Nucleus accumbens (tissue), 56 donors: ENCODE measurements around the gene LAGE3.

Source experiments
- DNase-seq, 56 donors: peaks; one replicate each; lab custom pipeline; 2025; lab: John Stamatoyannopoulos, UW

Gene LAGE3

DNA sequence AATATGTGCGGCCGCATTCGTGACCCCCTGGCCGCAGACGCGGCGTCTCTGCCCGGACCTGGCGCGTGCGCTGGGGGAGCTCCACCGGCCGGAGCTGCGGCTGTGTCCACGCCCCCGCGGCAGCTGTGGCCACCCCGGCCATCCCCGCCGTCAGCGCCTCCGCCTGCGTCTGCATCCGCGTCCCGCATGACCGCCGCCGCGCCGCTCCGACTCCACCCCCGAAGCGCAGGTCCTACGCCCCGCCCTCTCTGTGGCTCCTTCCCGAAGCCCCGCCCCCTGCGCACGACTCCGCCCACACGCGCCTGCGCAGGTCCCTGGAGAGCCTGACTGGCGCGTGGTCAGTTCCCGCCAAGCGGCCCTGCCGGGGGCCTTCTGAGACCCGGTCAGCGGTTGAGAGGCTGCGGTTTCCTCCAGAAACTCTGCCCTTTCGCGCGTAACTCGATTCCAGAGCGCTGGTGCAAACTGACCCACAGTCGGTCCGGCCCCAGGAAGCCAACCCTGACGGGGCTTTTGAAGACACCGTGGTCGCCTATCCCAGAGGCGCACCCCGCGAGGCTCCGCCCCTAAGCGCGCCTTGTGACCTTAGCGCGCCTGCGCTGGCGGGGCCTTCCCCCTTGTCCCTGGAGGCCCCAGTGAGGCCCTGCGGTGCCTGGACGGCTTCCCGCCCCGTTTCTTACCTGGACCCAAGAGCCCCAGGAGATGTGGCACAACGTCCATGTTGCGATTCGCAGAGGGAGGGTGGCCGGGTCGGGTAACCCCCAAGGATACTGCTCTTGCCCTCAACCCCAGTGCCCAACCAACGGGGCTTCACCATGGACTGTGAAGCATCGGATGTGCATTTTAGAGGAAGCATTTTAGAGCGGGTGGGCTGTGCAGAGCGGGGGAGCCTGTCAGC is at the start of gene LAGE3:
Gene LAGE3, minus strand, starts transcription at position 554 of the 895 bp plus-strand sequence. Its CDS starts 366 bp downstream, at position 188.
- peak; percentile 45 to 94 (median 85) for DNase-seq

GRCh38 chrX:154526901-154527675 is 48.0 kb upstream of the LAGE3 start:
- DNase-seq, result peak in 50 of 56 donors; percentile 1 to 76 (median 50)

DNA sequence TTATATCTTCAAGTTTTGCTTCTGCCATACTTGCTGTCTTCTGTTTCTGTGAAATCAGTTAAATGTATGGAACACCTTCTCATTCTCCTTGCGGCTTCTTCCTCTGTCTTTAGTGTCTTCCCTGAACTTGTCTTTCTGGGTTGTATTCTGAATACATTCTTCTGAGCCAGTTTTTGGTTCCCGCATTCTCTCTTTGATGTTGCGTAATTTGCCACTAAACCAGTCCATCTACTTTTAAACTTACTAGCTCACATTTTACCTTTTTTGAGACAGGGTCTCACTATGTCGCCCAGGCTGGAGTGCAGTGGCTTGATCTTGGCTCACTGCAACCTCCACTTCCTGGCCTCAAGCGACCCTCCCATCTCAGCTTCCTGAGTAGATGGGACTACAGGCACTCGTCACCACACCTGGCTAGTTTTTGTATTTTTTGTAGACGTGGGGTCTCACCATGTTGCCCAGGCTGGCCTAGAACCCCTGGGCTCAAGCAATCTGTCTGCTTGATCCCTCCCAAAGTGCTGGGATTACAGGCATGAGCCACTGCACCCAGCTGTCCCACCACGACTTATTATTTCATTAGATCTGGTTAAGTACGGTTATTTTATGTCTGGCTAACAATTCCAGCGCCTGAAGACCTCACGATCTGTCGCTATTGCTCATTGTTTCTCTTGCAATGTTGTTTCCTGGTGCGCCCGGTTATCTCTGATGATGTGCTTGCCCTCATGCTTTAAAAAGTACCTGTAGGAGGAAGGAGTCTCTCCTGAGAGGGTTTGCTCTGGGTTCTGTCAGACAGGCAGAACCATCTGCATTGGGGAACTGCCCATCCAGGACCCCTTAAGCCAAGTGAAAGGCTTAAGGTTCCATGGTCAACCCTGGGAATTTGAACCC is 46.8 kb upstream of the LAGE3 start:
- DNase-seq, result no peak

- no peak for DNase-seq
Measured at GRCh38 chrX:154519389-154519788, 40.3 kb upstream of the LAGE3 start.

DNA sequence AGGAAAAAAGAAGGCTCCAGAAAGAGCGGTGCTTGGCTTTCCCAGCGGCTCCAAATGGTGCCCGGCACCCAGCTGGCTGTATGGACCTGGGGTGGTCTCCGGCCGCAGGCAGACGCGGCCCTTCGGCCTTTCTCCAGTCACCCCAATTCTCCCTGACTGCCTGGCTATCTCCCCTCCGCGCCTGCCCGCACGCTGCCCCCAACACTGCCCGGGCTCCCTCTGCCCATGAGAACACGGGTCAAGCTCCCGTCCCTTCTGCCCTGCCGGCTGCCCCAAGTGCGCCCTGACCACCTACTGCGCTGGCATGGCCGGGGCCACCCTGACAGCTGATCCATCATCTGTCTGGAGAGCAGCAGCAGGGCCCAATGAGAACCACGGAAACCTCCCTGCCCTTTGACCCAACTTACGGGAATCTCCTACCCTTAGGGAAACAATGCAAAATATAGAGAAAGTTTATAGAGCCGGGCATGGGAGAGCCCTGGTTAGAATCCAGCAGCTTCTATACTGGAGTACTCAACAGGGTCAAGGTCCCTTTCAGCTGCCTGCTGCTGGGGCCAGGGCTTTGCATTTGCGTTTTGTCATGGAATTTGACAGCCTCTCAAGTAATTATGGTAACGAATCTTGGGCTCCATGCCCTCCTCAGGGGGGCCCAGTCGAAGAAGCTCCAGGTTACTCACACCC is 38.2 kb upstream of the LAGE3 start:
- peak in 17 of 56 donors; percentile 6 to 58 (median 31) for DNase-seq

DNA sequence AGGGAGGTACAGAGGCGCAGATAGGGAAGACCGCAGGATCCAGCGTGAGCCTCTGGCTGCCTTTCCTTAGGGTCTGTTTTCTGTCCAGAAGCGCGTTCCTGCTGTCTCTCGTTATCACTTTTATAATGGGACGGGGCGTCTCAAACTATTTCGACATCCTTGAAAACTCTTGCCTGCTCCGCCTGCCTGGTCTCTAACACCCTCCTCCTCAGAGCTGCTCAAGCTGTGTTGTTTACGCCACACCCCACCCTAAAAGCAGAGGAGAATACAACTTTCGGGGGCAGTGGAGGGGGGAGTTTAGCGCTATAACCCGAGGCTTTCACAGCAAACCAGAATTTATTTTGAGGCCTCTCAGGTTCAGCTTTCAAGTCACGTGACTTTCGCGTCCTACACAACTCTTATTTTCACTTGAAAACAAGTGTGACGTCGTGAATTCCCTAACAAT is 37.6 kb upstream of the LAGE3 start:
- peak in 16 of 56 donors; percentile 8 to 58 (median 38) for DNase-seq

- peak; percentile 26 to 96 (median 89) for DNase-seq
Measured at GRCh38 chrX:154515966-154516655, 37.0 kb upstream of the LAGE3 start, which contains the start of gene FAM3A. TSS of gene FAM3A (minus strand) at chrX:154516232. CDS start at chrX:154515772, 460 bp downstream.

DNA sequence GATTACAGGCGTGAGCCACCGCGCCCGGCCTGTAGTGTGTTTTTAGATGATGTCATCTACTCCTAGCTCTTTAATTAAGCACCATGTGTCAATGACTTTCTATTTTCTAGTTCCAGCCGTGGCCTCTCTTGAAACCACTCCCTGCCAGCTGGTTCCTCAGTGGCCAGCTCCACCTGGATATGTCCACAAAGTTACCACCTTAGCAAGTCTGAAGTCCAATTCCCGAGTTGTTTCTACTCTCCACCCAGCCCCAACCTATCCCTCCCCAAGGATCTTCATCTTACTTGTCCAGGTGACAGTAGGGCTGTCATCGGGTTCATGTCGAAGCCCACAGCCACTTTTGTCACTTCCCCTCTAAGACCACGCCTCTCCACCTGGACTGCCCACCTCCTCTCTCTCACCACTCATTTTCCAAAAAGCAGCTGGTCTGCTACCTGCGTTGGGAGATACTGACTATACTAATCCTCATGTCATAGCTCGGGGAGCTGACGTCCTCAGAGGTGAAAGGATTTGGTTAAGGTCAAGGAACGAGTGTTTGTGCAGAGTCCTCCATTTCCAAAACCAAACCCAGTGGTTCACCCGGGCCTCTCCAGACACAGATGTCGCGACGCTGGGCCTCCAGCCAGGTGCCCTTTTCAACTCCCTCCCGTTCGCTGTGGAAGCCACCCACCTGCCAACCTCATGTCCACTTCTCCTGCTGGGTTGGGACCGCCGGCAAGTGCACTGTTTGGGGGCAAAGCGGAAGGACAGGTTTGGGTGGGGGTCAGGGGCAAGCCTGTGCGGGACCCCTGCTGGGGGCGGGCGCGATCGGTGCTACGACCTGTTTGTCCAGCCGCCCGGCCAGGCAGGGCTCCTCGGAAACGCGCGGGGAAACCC is 36.2 kb upstream of the LAGE3 start:
- DNase-seq, result peak in 6 of 56 donors; percentile 11 to 45 (median 20)

DNA sequence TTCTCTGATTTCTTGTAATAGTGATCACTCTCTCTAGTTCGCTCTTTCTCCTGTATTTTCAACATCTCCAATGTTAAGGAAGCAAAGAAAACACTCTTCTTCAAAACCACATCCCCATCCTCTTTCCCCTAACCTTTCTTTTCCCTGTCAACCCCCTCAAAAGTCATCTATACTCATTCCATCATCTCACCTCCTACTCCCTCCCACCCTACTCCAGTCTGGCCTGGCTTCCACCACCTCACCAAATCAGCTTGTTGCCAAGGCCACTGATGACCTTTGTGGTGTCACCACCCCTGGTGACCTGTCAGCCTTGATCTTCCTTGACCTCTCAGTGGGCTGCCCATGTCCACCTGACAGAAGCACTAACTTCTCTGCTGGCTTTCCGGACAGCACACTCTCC is 34.6 kb upstream of the LAGE3 start:
- DNase-seq, result no peak

GRCh38 chrX:154512879-154513553 is 33.9 kb upstream of the LAGE3 start:
- DNase-seq, result no peak

DNA sequence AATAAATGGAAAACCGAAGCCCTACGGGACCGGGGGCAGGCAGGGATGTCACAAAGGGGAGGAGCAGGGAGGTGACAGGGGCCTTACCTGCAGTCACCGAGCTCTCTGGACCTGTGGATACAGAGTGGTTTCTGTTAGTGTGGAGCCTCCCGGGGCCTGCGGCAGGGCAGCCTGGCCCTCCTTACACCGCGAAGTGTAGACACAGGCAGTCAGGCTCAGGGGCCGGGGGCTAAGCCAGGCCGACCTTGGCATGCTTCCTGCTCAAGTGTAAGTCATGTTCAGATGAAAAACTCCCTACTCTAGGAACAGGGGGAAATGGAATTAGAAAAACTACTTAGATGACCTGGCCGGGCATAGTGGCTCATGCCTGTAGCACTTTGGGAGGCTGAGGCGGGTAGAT is 32.7 kb upstream of the LAGE3 start:
- DNase-seq, result no peak

DNA sequence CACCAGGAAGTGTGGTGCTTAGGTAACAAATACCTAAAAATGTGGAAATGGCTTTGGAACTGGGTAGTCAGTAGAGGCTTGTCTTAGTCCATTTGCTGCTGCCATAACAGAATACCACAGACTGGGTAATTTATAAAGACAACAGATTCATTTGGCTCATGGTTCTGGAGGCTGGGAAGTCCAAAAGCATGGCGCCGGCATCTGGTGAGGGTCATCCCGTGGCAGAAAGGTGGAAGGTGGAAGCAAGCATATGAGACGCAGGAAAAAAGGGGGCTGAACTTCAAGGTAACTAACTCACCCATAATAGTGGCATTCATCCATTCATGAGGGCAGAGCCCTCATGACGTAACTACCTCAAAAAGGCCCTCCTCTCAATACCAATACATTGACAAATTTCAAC is 30.4 kb upstream of the LAGE3 start:
- no peak for DNase-seq

- no peak for DNase-seq
Measured at GRCh38 chrX:154508384-154508745, 29.3 kb upstream of the LAGE3 start.

DNA sequence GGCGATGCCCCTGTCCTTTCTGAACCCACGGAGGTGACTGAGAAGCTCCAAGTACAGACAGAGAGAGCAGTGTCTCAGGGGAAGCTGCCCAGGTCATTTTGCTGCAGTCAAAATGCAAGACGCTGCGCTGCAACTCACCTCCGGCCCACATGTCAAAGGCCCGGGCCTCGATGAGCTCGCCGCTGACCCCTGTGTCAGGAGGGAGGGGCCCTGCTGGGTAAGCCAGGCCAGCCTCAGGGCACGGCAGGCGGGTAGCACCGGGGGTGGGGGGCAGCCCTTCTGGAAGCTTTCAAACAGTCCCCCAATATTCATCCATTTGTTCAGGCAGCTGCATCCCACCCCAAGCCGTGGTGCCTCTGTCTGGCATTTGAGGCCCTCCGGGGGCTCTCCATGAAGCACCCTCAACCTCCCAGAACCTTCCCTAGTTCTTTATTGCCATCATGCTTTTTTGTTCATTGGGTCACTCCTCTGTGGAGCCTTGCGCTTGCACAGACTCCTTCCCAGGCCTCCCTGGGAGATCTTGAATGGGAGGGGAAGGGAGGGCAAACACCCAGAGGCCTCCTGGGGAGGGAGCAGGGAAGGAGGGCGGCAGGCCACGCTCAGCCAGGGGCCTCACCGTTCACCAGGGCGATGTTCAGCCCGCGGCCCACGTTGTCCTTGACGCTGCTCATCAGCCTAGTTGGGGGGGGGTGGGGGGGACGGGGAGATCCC is 28.7 kb upstream of the LAGE3 start:
- DNase-seq, result no peak

DNA sequence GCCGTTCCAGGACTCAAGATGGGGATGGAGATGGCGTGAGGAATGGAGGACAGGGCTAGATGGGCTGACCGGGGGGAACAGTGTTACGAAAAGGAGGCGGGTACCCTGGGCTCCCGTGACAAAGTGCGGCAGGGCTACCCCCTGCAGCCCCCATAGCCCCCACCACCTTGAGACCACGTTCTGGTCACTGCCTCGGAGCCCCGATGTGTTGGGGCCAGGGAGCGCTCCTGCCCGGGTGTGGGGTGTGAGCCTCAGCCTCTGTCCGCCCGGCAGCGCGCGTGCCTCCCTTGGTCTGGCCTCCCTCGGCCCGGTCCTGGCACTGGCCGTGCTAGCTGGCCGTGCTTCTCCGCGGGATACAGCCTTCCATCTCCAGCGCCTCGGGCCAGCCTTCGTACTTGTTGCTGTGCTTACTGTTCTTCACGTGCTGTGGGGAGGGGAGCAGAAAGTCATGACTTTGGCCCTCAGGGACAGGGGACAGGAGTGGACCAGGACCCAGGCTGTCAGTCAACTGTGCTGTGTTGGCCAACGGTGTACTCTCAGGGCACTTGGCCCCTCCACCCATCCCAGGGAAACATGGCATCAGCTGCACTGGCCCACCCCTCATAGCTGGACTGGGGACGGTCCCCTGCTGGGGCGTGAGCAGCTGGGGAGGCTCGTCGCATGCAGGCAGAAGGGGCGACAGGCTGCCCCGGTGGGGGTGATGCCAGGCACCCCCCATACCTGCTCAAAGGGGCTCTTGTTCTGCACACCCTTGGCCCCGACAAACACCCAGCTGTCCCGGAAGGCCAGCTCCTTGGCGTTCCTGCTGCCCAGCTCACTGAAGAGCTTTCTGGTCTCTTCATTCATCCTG is 27.6 kb upstream of the LAGE3 start:
- peak in 1 of 56 donors; percentile 7 for DNase-seq

DNA sequence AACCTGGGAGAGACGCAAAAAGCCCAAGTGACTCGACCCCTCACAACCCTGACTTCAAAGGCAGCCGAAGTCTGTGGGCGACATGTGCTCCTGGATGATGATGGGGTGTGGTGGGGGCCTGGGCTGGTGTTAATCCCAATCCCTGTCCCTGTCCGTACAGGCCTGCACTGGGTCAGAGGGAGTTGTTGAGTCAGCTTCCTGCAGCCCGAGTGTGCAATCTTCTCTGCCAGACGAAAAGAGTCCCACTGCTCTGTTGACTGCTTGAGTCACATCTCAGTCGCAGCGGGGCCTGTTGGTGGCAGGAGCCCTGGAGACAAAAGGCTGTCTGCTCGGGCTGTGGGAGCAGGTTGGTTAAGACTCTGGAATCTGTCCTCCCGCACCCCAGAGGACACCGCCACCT is 26.7 kb upstream of the LAGE3 start:
- DNase-seq, result no peak
